Measurements from ENCODE around the gene FSTL4. TPM values are rescaled to one million over a fixed set of nuclear protein-coding genes. Genes with fewer than 3 reads are reported as not detected.

Gene FSTL4
- total and polyA plus RNA-seq, 2 donors, result 0.99 to 1.2 TPM

GRCh38 chr5:133521801-133522200, 90.5 kb downstream of the FSTL4 start:
- DNase-seq (ENCODE audit: low read depth in 6 of 9, low spot score in 9 of 9), result no peak
- H3K4me1 ChIP-seq (ENCODE audit: control insufficient read depth in 2 of 2, insufficient read depth in 2 of 2, low read length in 2 of 2), result peaks cover 3 to 13% of the 10 kb centered on the region in 2 donors
- no peak overlapping the region for H3K27ac ChIP-seq (ENCODE audit: low read depth in 1 of 2, low read length in 1 of 2)
- H3K27me3 ChIP-seq (ENCODE audit: control insufficient read depth in 2 of 2, insufficient read depth in 1 of 2, low read length in 1 of 2), result peaks cover 0 to 7% of the 10 kb centered on the region in 2 donors
- no peak overlapping the region for H3K4me3 ChIP-seq (ENCODE audit: low read length in 2 of 2)
- WGBS, result 94% methylated on average over 2 of the region's 2 CpGs
- no peaks in the 10 kb centered on the region for H3K9me3 ChIP-seq (ENCODE audit: control insufficient read depth in 2 of 2, insufficient read depth in 1 of 2, low read length in 1 of 2)
- H3K36me3 ChIP-seq (ENCODE audit: control insufficient read depth in 2 of 2, insufficient read depth in 2 of 2, low read length in 1 of 2), result no peaks in the 10 kb centered on the region

GRCh38 chr5:133520991-133521706, 91.2 kb downstream of the FSTL4 start:
- WGBS, result 78% methylated on average over 2 of the region's 2 CpGs
- Histone ChIP-seq H3K27me3 (ENCODE audit: control insufficient read depth in 2 of 2, insufficient read depth in 1 of 2, low read length in 1 of 2) (peaks cover 0 to 7% of the 10 kb centered on the region in 2 donors), H3K4me1 (ENCODE audit: control insufficient read depth in 2 of 2, insufficient read depth in 2 of 2, low read length in 2 of 2) (peaks cover 3 to 13% of the 10 kb centered on the region in 2 donors), H3K36me3 (ENCODE audit: control insufficient read depth in 2 of 2, insufficient read depth in 2 of 2, low read length in 1 of 2) (no peaks in the 10 kb centered on the region), H3K9me3 (ENCODE audit: control insufficient read depth in 2 of 2, insufficient read depth in 1 of 2, low read length in 1 of 2) (no peaks in the 10 kb centered on the region), H3K4me3 (ENCODE audit: low read length in 2 of 2) (no peak overlapping the region), H3K27ac (ENCODE audit: low read depth in 1 of 2, low read length in 1 of 2) (no peak overlapping the region)
- no peak for DNase-seq (ENCODE audit: low read depth in 6 of 9, low spot score in 9 of 9)

- WGBS, result 67% methylated on average over 4 of the region's 4 CpGs
- Histone ChIP-seq H3K36me3 (ENCODE audit: control insufficient read depth in 2 of 2, insufficient read depth in 2 of 2, low read length in 1 of 2) (no peaks in the 10 kb centered on the region), H3K4me1 (ENCODE audit: control insufficient read depth in 2 of 2, insufficient read depth in 2 of 2, low read length in 2 of 2) (peaks cover 3 to 13% of the 10 kb centered on the region in 2 donors), H3K4me3 (ENCODE audit: low read length in 2 of 2) (no peak overlapping the region), H3K27ac (ENCODE audit: low read depth in 1 of 2, low read length in 1 of 2) (no peak overlapping the region), H3K27me3 (ENCODE audit: control insufficient read depth in 2 of 2, insufficient read depth in 1 of 2, low read length in 1 of 2) (peaks cover 0 to 7% of the 10 kb centered on the region in 2 donors), H3K9me3 (ENCODE audit: control insufficient read depth in 2 of 2, insufficient read depth in 1 of 2, low read length in 1 of 2) (no peaks in the 10 kb centered on the region)
- DNase-seq (ENCODE audit: low read depth in 6 of 9, low spot score in 9 of 9), result no peak
Measured at GRCh38 chr5:133520062-133520461, 92.3 kb downstream of the FSTL4 start.

GRCh38 chr5:133519191-133519590, 93.2 kb downstream of the FSTL4 start:
- Histone ChIP-seq H3K4me3 (ENCODE audit: low read length in 2 of 2) (no peak overlapping the region), H3K27ac (ENCODE audit: low read depth in 1 of 2, low read length in 1 of 2) (no peak overlapping the region), H3K36me3 (ENCODE audit: control insufficient read depth in 2 of 2, insufficient read depth in 2 of 2, low read length in 1 of 2) (no peaks in the 10 kb centered on the region), H3K4me1 (ENCODE audit: control insufficient read depth in 2 of 2, insufficient read depth in 2 of 2, low read length in 2 of 2) (peaks cover 3 to 13% of the 10 kb centered on the region in 2 donors), H3K27me3 (ENCODE audit: control insufficient read depth in 2 of 2, insufficient read depth in 1 of 2, low read length in 1 of 2) (peaks cover 0 to 7% of the 10 kb centered on the region in 2 donors), H3K9me3 (ENCODE audit: control insufficient read depth in 2 of 2, insufficient read depth in 1 of 2, low read length in 1 of 2) (no peaks in the 10 kb centered on the region)
- 92% methylated on average over 8 of the region's 8 CpGs for WGBS
- no peak for DNase-seq (ENCODE audit: low read depth in 6 of 9, low spot score in 9 of 9)

GRCh38 chr5:133514456-133514855, 97.9 kb downstream of the FSTL4 start:
- Histone ChIP-seq H3K27me3 (ENCODE audit: control insufficient read depth in 2 of 2, insufficient read depth in 1 of 2, low read length in 1 of 2) (no peaks in the 10 kb centered on the region), H3K4me3 (ENCODE audit: low read length in 2 of 2) (no peak overlapping the region), H3K36me3 (ENCODE audit: control insufficient read depth in 2 of 2, insufficient read depth in 2 of 2, low read length in 1 of 2) (no peaks in the 10 kb centered on the region), H3K27ac (ENCODE audit: low read depth in 1 of 2, low read length in 1 of 2) (no peak overlapping the region), H3K9me3 (ENCODE audit: control insufficient read depth in 2 of 2, insufficient read depth in 1 of 2, low read length in 1 of 2) (no peaks in the 10 kb centered on the region), H3K4me1 (ENCODE audit: control insufficient read depth in 2 of 2, insufficient read depth in 2 of 2, low read length in 2 of 2) (peaks cover 0 to 5% of the 10 kb centered on the region in 2 donors)
- no peak for DNase-seq (ENCODE audit: low read depth in 6 of 9, low spot score in 9 of 9)
- WGBS, result 58% methylated on average over 1 of the region's 1 CpG

- H3K4me1 ChIP-seq (ENCODE audit: control insufficient read depth in 2 of 2, insufficient read depth in 2 of 2, low read length in 2 of 2), result no peaks in the 10 kb centered on the region
- H3K36me3 ChIP-seq (ENCODE audit: control insufficient read depth in 2 of 2, insufficient read depth in 2 of 2, low read length in 1 of 2), result no peaks in the 10 kb centered on the region
- WGBS, result 96% methylated on average over 6 of the region's 6 CpGs
- H3K4me3 ChIP-seq (ENCODE audit: low read length in 2 of 2), result no peak overlapping the region
- DNase-seq (ENCODE audit: low read depth in 6 of 9, low spot score in 9 of 9), result no peak
- no peak overlapping the region for H3K27ac ChIP-seq (ENCODE audit: low read depth in 1 of 2, low read length in 1 of 2)
- H3K9me3 ChIP-seq (ENCODE audit: control insufficient read depth in 2 of 2, insufficient read depth in 1 of 2, low read length in 1 of 2), result no peaks in the 10 kb centered on the region
- no peaks in the 10 kb centered on the region for H3K27me3 ChIP-seq (ENCODE audit: control insufficient read depth in 2 of 2, insufficient read depth in 1 of 2, low read length in 1 of 2)
Measured at GRCh38 chr5:133512896-133513295, 99.4 kb downstream of the FSTL4 start.

GRCh38 chr5:133511653-133512235, 100.6 kb downstream of the FSTL4 start:
- 90% methylated on average over 7 of the region's 7 CpGs for WGBS
- H3K4me3 ChIP-seq (ENCODE audit: low read length in 2 of 2), result no peak overlapping the region
- no peaks in the 10 kb centered on the region for H3K27me3 ChIP-seq (ENCODE audit: control insufficient read depth in 2 of 2, insufficient read depth in 1 of 2, low read length in 1 of 2)
- H3K36me3 ChIP-seq (ENCODE audit: control insufficient read depth in 2 of 2, insufficient read depth in 2 of 2, low read length in 1 of 2), result no peaks in the 10 kb centered on the region
- H3K9me3 ChIP-seq (ENCODE audit: control insufficient read depth in 2 of 2, insufficient read depth in 1 of 2, low read length in 1 of 2), result no peaks in the 10 kb centered on the region
- no peak overlapping the region for H3K27ac ChIP-seq (ENCODE audit: low read depth in 1 of 2, low read length in 1 of 2)
- no peaks in the 10 kb centered on the region for H3K4me1 ChIP-seq (ENCODE audit: control insufficient read depth in 2 of 2, insufficient read depth in 2 of 2, low read length in 2 of 2)
- DNase-seq (ENCODE audit: low read depth in 6 of 9, low spot score in 9 of 9), result no peak

- Histone ChIP-seq H3K36me3 (ENCODE audit: control insufficient read depth in 2 of 2, insufficient read depth in 2 of 2, low read length in 1 of 2) (no peaks in the 10 kb centered on the region), H3K4me3 (ENCODE audit: low read length in 2 of 2) (no peak overlapping the region), H3K27me3 (ENCODE audit: control insufficient read depth in 2 of 2, insufficient read depth in 1 of 2, low read length in 1 of 2) (peaks cover 0 to 2% of the 10 kb centered on the region in 2 donors), H3K27ac (ENCODE audit: low read depth in 1 of 2, low read length in 1 of 2) (no peak overlapping the region), H3K4me1 (ENCODE audit: control insufficient read depth in 2 of 2, insufficient read depth in 2 of 2, low read length in 2 of 2) (no peaks in the 10 kb centered on the region), H3K9me3 (ENCODE audit: control insufficient read depth in 2 of 2, insufficient read depth in 1 of 2, low read length in 1 of 2) (no peaks in the 10 kb centered on the region)
- no peak for DNase-seq (ENCODE audit: low read depth in 6 of 9, low spot score in 9 of 9)
- 94% methylated on average over 11 of the region's 11 CpGs for WGBS
Measured at GRCh38 chr5:133510634-133511262, 101.6 kb downstream of the FSTL4 start.

- H3K4me3 ChIP-seq (ENCODE audit: low read length in 2 of 2), result no peak overlapping the region
- H3K9me3 ChIP-seq (ENCODE audit: control insufficient read depth in 2 of 2, insufficient read depth in 1 of 2, low read length in 1 of 2), result no peaks in the 10 kb centered on the region
- WGBS, result 95% methylated on average over 4 of the region's 4 CpGs
- peaks cover 0 to 3% of the 10 kb centered on the region in 2 donors for H3K27me3 ChIP-seq (ENCODE audit: control insufficient read depth in 2 of 2, insufficient read depth in 1 of 2, low read length in 1 of 2)
- DNase-seq (ENCODE audit: low read depth in 6 of 9, low spot score in 9 of 9), result no peak
- H3K36me3 ChIP-seq (ENCODE audit: control insufficient read depth in 2 of 2, insufficient read depth in 2 of 2, low read length in 1 of 2), result no peaks in the 10 kb centered on the region
- no peaks in the 10 kb centered on the region for H3K4me1 ChIP-seq (ENCODE audit: control insufficient read depth in 2 of 2, insufficient read depth in 2 of 2, low read length in 2 of 2)
- no peak overlapping the region for H3K27ac ChIP-seq (ENCODE audit: low read depth in 1 of 2, low read length in 1 of 2)
Measured at GRCh38 chr5:133509742-133510079, 102.6 kb downstream of the FSTL4 start.

Data from thymus (tissue), 11 donors.